GM18502 (cell line): ENCODE results near the gene AFF2.

Experiments used
- ATAC-seq: cut with Tn5 transposase; IDR thresholded peaks from one replicate; pipeline ENCODE4 v1.9.1; 2021; ENCODE audit warnings: mild to moderate bottlenecking; ENCODE audit not compliant: unreplicated experiment, poor library complexity

Gene AFF2

GRCh38 chrX:149043401-149043800, 543.0 kb downstream of the AFF2 start:
- ATAC-seq = no peak

GRCh38 chrX:149044471-149044870, 544.1 kb downstream of the AFF2 start:
- no peak for ATAC-seq

GRCh38 chrX:149045645-149046210, 545.3 kb downstream of the AFF2 start:
- ATAC-seq = no peak
